Measurements from ENCODE around the gene KCNQ1.

Gene KCNQ1

DNA sequence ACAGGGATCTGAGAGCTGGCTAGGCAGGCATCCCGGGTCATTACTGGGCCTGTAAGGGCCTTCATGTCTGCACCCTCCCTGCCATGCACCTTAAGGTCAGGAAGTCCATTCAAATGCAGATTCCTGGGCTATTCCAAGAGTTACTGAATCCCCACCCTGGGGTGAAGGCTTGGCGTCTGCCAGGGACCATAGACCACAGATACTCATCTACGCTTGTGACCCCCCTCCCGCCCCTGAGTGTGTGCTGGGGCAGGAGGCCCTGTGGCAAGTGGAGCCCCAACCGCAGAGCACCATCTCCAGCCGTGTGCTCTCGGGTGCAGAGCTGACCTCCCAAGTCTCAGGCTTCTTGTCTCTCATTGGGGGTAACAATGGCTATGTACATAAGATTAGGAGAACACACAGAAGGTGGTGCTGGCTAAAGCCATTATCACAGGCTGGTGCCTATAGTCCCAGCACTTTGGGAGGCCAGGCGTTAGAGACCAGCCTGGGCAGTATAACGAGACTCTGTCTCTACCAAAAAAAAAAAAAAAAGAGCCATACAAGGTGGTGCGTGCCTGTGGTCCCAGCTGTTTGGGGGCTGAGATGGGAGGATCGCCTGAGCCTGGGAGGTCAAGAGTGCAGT is 274.1 kb downstream of the KCNQ1 start:
- TF ChIP-seq, protein P1, sequence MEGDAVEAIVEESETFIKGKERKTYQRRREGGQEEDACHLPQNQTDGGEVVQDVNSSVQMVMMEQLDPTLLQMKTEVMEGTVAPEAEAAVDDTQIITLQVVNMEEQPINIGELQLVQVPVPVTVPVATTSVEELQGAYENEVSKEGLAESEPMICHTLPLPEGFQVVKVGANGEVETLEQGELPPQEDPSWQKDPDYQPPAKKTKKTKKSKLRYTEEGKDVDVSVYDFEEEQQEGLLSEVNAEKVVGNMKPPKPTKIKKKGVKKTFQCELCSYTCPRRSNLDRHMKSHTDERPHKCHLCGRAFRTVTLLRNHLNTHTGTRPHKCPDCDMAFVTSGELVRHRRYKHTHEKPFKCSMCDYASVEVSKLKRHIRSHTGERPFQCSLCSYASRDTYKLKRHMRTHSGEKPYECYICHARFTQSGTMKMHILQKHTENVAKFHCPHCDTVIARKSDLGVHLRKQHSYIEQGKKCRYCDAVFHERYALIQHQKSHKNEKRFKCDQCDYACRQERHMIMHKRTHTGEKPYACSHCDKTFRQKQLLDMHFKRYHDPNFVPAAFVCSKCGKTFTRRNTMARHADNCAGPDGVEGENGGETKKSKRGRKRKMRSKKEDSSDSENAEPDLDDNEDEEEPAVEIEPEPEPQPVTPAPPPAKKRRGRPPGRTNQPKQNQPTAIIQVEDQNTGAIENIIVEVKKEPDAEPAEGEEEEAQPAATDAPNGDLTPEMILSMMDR (conservative IDR thresholded peaks at IDR 0.05) = no peak
- H3K27ac ChIP-seq = no peak overlapping the region

DNA sequence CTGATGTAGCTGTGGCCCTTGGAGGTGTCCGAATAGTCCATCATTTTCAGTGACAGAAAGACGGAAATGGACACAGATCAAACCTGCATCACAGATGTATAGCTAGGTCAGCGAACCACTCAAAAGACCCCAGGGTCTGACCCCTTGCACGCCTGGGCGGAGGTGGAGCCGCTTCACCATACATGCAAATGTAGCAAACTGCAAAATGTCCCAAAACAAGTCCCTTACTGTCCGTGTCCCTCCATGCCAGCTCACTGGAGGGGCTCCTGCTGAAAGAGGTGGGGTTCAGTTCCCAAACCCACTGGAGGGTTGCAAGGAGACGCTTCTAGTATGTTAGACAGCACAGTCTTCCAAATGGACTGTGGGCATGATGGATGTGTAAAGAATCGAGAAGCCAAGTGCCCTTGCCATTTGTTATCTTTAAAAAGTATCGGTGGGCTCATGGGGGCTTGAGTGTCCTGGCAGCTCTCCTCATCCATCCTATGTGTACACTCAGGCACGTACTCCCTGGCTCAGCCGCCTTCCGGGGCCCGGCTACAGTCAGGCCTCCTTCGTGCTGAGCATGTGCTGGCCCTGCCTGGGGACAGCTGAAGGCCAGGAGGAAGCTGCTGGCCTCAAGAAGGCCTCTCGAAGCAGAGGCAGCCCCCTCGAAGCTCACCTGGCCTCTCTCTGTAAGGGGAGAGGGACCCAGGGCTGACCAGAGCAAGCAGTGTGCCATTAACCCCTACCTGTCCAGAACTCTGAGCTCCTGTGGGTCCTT is 275.2 kb downstream of the KCNQ1 start:
- H3K27ac ChIP-seq = no peak overlapping the region
- TF ChIP-seq, protein P1 (conservative IDR thresholded peaks at IDR 0.05) = no peak

DNA sequence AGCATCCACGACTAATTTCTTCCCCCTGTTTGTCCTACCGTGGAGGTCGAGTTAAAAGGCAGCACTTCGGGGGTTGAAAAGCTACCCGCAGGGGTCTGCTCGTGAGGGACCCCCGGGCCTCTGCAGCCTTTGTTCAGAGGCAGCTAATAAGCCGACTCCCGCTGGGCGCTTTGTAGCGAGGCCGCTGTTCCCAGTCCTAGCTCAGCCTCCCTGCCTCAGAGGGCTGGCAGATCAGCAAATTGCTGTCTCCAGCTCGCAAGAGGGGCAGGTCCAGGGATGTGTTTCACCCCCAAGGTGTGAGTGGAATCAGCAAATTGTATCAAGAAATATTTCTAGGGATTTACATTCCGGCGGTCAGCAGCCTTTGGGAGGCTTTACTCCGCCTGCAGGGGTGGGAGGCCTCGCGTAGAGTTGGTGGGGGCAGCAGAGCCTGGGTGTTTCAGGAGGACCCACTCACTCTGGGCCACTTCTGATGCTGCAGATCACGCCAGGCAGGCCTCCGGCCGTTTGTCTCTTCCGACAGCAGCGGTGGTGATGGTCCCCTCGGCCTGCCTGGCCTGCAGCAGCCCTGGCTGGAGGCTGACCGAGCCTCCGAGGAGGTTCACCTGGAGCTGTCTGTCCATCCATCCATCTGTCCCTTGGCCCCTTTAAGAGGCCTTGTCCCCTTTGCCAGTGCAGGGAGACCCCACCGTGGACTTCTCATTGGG is 276.6 kb downstream of the KCNQ1 start:
- H3K27ac ChIP-seq = no peak overlapping the region
- TF ChIP-seq, protein P1 (conservative IDR thresholded peaks at IDR 0.05) = no peak

DNA sequence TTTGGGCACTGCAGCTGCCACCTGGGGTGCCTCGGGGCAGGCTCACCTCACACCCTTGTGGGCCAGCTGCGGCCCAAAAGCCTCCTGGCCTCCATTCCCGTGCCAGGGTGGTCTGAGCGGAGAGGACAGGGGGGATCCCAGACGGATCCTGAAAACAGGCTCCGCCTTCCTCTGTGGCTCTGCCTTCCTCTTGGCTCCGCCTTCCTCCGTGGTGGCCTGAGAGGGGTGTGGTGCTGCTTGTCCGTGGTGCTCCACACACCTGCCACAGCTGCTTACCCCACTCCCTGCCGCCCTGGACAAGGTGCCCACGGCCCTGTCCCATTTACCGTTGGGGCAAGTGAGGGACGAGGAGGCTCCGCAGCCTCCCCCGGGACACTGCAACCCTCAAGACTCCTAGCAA is 278.1 kb downstream of the KCNQ1 start:
- no peak overlapping the region for H3K27ac ChIP-seq
- TF ChIP-seq, protein P1 (conservative IDR thresholded peaks at IDR 0.05) = no peak

DNA sequence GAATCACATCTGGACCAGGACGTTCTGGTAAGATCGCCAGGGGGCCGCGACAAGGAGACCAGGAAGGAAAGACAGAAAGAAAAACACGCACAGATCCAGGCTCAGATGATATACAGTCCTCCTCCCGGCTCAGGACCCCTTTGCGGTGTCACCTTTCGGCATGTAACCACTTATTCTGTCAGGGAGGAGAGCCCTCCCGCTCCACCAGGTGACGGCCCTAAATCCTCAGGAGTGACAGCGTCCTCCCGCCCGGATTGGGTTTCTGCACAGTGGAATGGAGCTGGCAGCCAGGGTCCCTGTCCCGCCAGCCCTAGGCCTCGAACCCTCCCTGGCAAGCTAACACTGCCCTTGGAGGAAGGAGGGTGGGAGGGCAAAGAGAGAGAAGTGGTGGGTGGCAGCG is 279.3 kb downstream of the KCNQ1 start:
- TF ChIP-seq, protein P1 (conservative IDR thresholded peaks at IDR 0.05) = no peak
- no peak overlapping the region for H3K27ac ChIP-seq

DNA sequence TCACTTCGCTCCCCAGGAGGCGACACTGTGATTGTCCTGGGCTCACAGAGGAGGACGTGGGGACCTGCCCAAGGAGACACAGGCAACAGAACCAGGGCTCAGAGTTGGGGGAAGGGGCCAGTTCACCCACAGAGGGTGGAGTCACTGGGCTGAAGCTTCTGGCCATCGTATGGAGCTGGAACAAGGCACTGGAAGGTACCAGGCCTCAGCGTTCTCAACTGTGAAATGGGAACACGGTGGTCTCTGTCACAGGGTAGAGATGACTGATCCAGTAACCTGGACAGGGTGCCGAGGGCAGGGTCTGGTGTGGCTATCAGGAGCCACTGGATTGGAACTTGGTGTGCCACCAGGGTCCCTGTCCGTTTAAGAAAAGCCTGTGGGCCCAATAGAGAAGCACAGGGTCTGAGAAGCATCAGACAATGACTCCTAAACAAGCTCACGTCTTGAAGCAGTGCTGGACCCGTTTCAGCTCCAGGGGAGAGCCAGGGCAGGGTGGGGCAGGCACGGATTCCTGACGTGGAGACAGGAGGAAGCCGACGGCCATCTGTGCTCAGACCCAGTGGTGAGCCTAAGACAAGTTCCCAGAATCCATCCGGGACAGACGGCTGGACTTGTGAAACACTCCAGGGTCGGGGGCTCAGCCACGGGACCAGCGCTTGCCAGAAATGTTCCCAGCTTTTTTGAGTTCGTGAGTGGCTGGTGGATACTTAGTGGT is 280.0 kb downstream of the KCNQ1 start:
- H3K27ac ChIP-seq = no peak overlapping the region
- TF ChIP-seq, protein P1 (conservative IDR thresholded peaks at IDR 0.05) = no peak

Data from VCaP (cell line).